GM23338 (cell line): Measurements from ENCODE around the gene PLEKHM1. TPM values are rescaled to one million over a fixed set of nuclear protein-coding genes. Genes with fewer than 3 reads are reported as not detected.

Experiments used
- ATAC-seq: fragments of 200-7000 bp; cut with Tn5 transposase; 3 replicates; pipeline ENCODE4 v1.9.1; 2020
- DNase-seq: peaks from one replicate; pipeline ENCODE4 v3.0.0-alpha.2; 2015; ENCODE audit warnings: low spot score
- H2AFZ ChIP-seq: fragments of 200-600 bp; sonication (generic); 2 replicates; pipeline ENCODE4 v1.8.0; 2016; ENCODE audit warnings: antibody characterized with exemption, mild to moderate bottlenecking, moderate library complexity
- H3F3A ChIP-seq: fragments of 200-600 bp; sonication (generic); replicated peaks from 2 replicates; pipeline ENCODE4 v1.8.0; 2017; ENCODE audit warnings: antibody characterized with exemption, mixed run types, low read depth
- H3K27ac ChIP-seq: fragments of 200-600 bp; sonication (generic); 2 replicates; pipeline ENCODE4 v1.6.1; 2016; ENCODE audit warnings: low read depth
- H3K27me3 ChIP-seq: fragments of 200-600 bp; sonication (generic); 2 replicates; pipeline ENCODE4 v1.8.0; 2016; ENCODE audit warnings: mild to moderate bottlenecking, mixed run types, moderate library complexity; ENCODE audit not compliant: insufficient read depth
- H3K36me3 ChIP-seq: fragments of 200-600 bp; sonication (generic); 2 replicates; pipeline ENCODE4 v1.8.0; 2016; ENCODE audit warnings: mild to moderate bottlenecking; ENCODE audit not compliant: insufficient read depth
- H3K4me1 ChIP-seq: fragments of 200-600 bp; sonication (generic); 2 replicates; pipeline ENCODE4 v1.8.0; 2016; ENCODE audit warnings: mild to moderate bottlenecking, moderate library complexity; ENCODE audit not compliant: insufficient read depth
- H3K4me2 ChIP-seq: fragments of 200-600 bp; sonication (generic); 2 replicates; pipeline ENCODE4 v1.7.1; 2017; ENCODE audit warnings: mixed run types
- H3K4me3 ChIP-seq: fragments of 200-600 bp; sonication (generic); 2 replicates; pipeline ENCODE4 v1.6.1; 2016; ENCODE audit warnings: mixed run types
- H3K79me2 ChIP-seq: fragments of 200-600 bp; sonication (generic); replicated peaks from 2 replicates; pipeline ENCODE4 v1.8.0; 2017; ENCODE audit warnings: mild to moderate bottlenecking; ENCODE audit not compliant: insufficient read depth
- H3K9me2 ChIP-seq: fragments of 200-600 bp; sonication (generic); 2 replicates; pipeline ENCODE4 v1.8.0; 2017; ENCODE audit not compliant: insufficient read depth
- H4K20me1 ChIP-seq: fragments of 200-600 bp; sonication (generic); replicated peaks from 2 replicates; pipeline ENCODE4 v1.8.0; 2017; ENCODE audit warnings: mild to moderate bottlenecking; ENCODE audit not compliant: insufficient read depth
- H3K27ac Mint-ChIP-seq: 2 replicates; pipeline ENCODE4 v1.8.0; 2020; ENCODE audit warnings: inconsistent platforms, mild to moderate bottlenecking, moderate library complexity, mixed read lengths
- H3K27me3 Mint-ChIP-seq: 3 replicates; pipeline ENCODE4 v1.8.0; 2022; ENCODE audit warnings: low read depth, mild to moderate bottlenecking, moderate library complexity, mixed read lengths, inconsistent platforms; ENCODE audit not compliant: insufficient read depth, poor library complexity
- H3K36me3 Mint-ChIP-seq: 3 replicates; pipeline ENCODE4 v1.8.0; 2021; ENCODE audit warnings: low read depth, mild to moderate bottlenecking, inconsistent platforms, moderate library complexity, mixed read lengths
- H3K4me1 Mint-ChIP-seq: 3 replicates; pipeline ENCODE4 v1.8.0; 2020; ENCODE audit warnings: mild to moderate bottlenecking, inconsistent platforms, mixed read lengths
- H3K4me3 Mint-ChIP-seq: 3 replicates; pipeline ENCODE4 v1.8.0; 2021; ENCODE audit warnings: moderate library complexity, mild to moderate bottlenecking, inconsistent platforms, mixed read lengths
- H3K9me3 Mint-ChIP-seq: 3 replicates; pipeline ENCODE4 v1.8.0; 2020; ENCODE audit warnings: moderate library complexity, mild to moderate bottlenecking, inconsistent platforms, mixed read lengths
- CTCF ChIP-seq, 2 experiments: fragments of 200-600 bp in 1 of 2; sonication (generic) in 1 of 2; conservative IDR thresholded peaks; 2 replicates each; pipeline versions ENCODE4 v1.5.1 to v1.6.1; 2016 to 2017; ENCODE audit warnings: antibody characterized with exemption in 2 of 2, low read depth in 2 of 2, mild to moderate bottlenecking in 2 of 2, moderate library complexity in 1 of 2
- JUNB ChIP-seq: IDR thresholded peaks from one replicate; pipeline ENCODE4 v1.6.1; 2016; ENCODE audit warnings: antibody characterized with exemption; ENCODE audit not compliant: unreplicated experiment
- NANOG ChIP-seq: IDR thresholded peaks from 2 replicates; pipeline ENCODE4 v1.6.1; 2016; ENCODE audit warnings: antibody characterized with exemption, borderline replicate concordance
- ZNF462 ChIP-seq: fragments of 250-450 bp; sonication (Bioruptor Pico); IDR thresholded peaks from 2 replicates; pipeline ENCODE4 v1.5.0; 2020; ENCODE audit warnings: mild to moderate bottlenecking, moderate library complexity
- polyA plus RNA-seq: library from polyadenylated mRNA; unstranded; fragments of >200 nt; fragmentation: Nextera tagmentation; extraction: Ambion mirVana; gene quantifications from 2 replicates; pipeline ENCODE4 v1.2.1, GENCODE V29; 2016
- total RNA-seq: library from RNA; depleted of rRNA; stranded (reverse); fragments of >200 nt; shearing (Covaris generic); gene quantifications from 2 replicates; pipeline ENCODE4 v1.2.3, GENCODE V29; 2014

PLEKHM1 gene
- total and polyA plus RNA-seq, 2 experiments from 2014 or later, result 4.4 to 17.9 TPM

- DNase-seq, result no peak
- Histone ChIP-seq H3K4me1 (peaks cover 10% of the 10 kb centered on the region), H3K9me2 (no peaks in the 10 kb centered on the region), H3K27me3 (no peaks in the 10 kb centered on the region), H3K4me3 (peak overlapping the region; percentile 84), H3K36me3 (no peaks in the 10 kb centered on the region), H3F3A (0 out of 2 replicates have a peak, but pooled peaks cover 3% of the 10 kb centered on the region), H3K4me2 (peak overlapping the region; percentile 97), H3K79me2 (no peaks in the 10 kb centered on the region), H4K20me1 (no peaks in the 10 kb centered on the region), H3K27ac (no peak overlapping the region), H2AFZ (peak overlapping the region; percentile 99)
- H3K4me1 Mint-ChIP-seq, result peaks cover 39% of the 10 kb centered on the region
- ATAC-seq, result no peak
- peaks cover 10% of the 10 kb centered on the region for H3K27me3 Mint-ChIP-seq
- peak overlapping the region; percentile 65 for H3K4me3 Mint-ChIP-seq
- H3K27ac Mint-ChIP-seq, result no peak overlapping the region
- H3K9me3 Mint-ChIP-seq, result no peaks in the 10 kb centered on the region
- H3K36me3 Mint-ChIP-seq, result no peaks in the 10 kb centered on the region
- TF ChIP-seq JUNB, result no peak
- TF ChIP-seq ZNF462 (CRISPR knock-in tag), result no peak
- no peak for TF ChIP-seq NANOG
- TF ChIP-seq CTCF (conservative IDR thresholded peaks at IDR 0.05; ENCODE audit: low read depth in 2 of 2), result no peak
These were observed 84.4 kb downstream of the PLEKHM1 start for GRCh38 chr17:45406107-45406506.
